Measurements from ENCODE around the gene C2CD2.

C2CD2 gene

DNA sequence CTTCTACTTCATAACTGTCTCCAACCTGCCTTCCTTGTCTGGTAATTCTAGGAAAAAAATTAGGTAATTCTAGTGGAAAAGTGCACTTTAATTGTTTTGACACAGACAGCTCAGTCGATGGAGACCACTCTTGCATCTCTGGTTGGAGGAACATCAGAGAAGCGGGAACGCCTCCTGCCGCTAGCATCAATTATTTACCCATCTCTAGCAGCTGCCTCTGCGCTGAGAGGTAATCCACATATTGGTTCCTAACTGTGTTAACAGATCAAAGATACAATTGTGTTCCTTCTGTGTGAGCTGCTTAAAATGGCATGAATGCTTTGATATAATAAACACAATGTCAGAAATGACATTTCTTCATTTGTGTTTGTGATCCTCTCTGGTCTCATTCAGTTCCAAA is 33.3 kb downstream of the C2CD2 start:
- no peak overlapping the region for H3K4me3 ChIP-seq (ENCODE audit: low read depth, low read length)
- no peak for DNase-seq (ENCODE audit: low read depth)
- TF ChIP-seq CTCF (conservative IDR thresholded peaks at IDR 0.05; ENCODE audit: low read depth, low read length), result no peak

- TF ChIP-seq CTCF (conservative IDR thresholded peaks at IDR 0.05; ENCODE audit: low read depth, low read length), result no peak
- no peak for DNase-seq (ENCODE audit: low read depth)
- H3K4me3 ChIP-seq (ENCODE audit: low read depth, low read length), result no peak overlapping the region
Measured at GRCh38 chr21:41919666-41920398, 34.0 kb downstream of the C2CD2 start.

DNA sequence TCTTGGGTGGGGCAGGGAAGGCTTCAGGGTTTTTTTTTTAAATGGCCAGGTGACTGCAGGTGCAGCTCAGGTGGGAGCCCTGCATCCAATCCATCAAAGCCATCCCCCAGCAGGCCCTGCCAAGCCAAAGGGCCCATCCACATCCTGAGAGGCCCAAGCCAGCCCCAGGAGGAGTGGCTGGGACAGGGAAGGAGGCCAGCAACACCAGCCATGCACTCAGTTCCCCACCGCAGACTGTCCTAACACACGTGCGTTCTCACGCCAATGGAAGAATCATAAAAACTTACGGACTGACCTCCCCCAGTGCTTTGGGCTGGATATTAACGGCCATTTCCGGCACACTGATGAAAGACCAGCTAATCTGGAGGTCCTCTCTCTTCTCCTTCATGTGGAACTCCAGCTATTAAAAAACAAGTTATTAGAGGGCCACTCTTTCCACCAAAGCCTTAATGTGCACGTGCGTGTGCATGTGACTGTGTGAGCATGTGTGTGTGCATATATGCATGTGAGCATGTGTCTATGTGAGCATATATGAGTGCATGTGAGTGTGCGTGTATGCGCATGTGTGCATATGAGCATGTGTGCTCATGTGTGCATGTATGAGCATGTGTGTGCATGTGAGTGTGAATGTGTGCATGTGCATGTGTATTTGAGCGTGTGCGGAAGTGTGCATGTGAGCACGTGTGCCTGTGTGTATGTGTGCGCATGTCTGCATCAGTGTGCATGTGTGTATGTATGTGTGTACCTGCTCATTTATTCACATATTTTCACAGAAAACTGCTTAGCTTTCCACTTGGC is 35.1 kb downstream of the C2CD2 start:
- no peak overlapping the region for H3K4me3 ChIP-seq (ENCODE audit: low read depth, low read length)
- TF ChIP-seq CTCF (conservative IDR thresholded peaks at IDR 0.05; ENCODE audit: low read depth, low read length), result no peak
- DNase-seq (ENCODE audit: low read depth), result no peak

GRCh38 chr21:41917531-41917930 is 36.3 kb downstream of the C2CD2 start:
- no peak overlapping the region for H3K4me3 ChIP-seq (ENCODE audit: low read depth, low read length)
- DNase-seq (ENCODE audit: low read depth), result no peak
- no peak for TF ChIP-seq CTCF (conservative IDR thresholded peaks at IDR 0.05; ENCODE audit: low read depth, low read length)

- no peak overlapping the region for H3K4me3 ChIP-seq (ENCODE audit: low read depth, low read length)
- TF ChIP-seq CTCF (conservative IDR thresholded peaks at IDR 0.05; ENCODE audit: low read depth, low read length), result no peak
- DNase-seq (ENCODE audit: low read depth), result no peak
Measured at GRCh38 chr21:41916888-41917433, 36.9 kb downstream of the C2CD2 start.

- TF ChIP-seq CTCF (conservative IDR thresholded peaks at IDR 0.05; ENCODE audit: low read depth, low read length), result no peak
- DNase-seq (ENCODE audit: low read depth), result no peak
- no peak overlapping the region for H3K4me3 ChIP-seq (ENCODE audit: low read depth, low read length)
Measured at GRCh38 chr21:41914965-41915364, 38.9 kb downstream of the C2CD2 start.

Data from choroid plexus epithelial cell (primary cell).